ENCODE data around the gene SERTAD3. TPM values are rescaled to one million over a fixed set of nuclear protein-coding genes. Genes with fewer than 3 reads are reported as not detected.

SERTAD3 gene
- total and polyA plus RNA-seq, 4 donors = 28.9 to 37.5 (median 33.8) TPM

DNA sequence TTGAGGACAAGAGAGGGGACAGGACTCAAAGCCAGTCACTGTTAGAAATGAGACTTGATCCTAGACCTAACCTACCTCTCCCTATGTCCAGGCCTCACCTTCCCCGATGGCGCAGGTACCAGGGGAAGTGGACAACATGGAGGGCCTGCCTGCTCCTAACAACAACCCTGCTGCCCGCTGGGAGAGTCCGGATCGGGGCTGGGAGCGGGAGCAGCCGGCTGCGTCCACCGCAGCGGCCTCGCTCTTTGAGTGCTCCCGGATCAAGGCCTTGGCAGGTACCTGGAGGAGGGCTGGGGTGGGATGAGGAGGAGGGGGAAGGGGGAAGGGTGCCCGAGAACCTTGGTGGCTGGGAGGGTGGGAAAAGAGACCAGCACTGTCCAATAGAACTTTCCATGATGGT is 28.4 kb upstream of the SERTAD3 start:
- Histone ChIP-seq H3K27ac (ENCODE audit: low read depth in 1 of 2, low read length in 1 of 2) (no peak overlapping the region), H3K9ac (ENCODE audit: insufficient read depth in 1 of 2, low read length in 2 of 2) (no peak overlapping the region), H3K27me3 (ENCODE audit: control insufficient read depth in 3 of 3, insufficient read depth in 3 of 3, low read length in 2 of 3) (peaks cover 2 to 7% (median 7%) of the 10 kb centered on the region in 3 donors), H3K4me1 (ENCODE audit: control insufficient read depth in 5 of 5, insufficient read depth in 5 of 5, low read length in 5 of 5) (no peaks in the 10 kb centered on the region), H3K4me3 (no peak overlapping the region), H3K9me3 (ENCODE audit: control insufficient read depth in 4 of 4, insufficient read depth in 3 of 4, low read length in 3 of 4) (no peaks in the 10 kb centered on the region), H3K36me3 (ENCODE audit: control insufficient read depth in 4 of 4, insufficient read depth in 4 of 4, low read length in 4 of 4) (no peaks in the 10 kb centered on the region)
- WGBS, 2 donors = 93 to 94% methylated on average over 13 of the region's 13 CpGs
- DNase-seq = no peak
- no peak for ATAC-seq (ENCODE audit: insufficient read depth, low FRiP score)
- TF ChIP-seq, protein P1, sequence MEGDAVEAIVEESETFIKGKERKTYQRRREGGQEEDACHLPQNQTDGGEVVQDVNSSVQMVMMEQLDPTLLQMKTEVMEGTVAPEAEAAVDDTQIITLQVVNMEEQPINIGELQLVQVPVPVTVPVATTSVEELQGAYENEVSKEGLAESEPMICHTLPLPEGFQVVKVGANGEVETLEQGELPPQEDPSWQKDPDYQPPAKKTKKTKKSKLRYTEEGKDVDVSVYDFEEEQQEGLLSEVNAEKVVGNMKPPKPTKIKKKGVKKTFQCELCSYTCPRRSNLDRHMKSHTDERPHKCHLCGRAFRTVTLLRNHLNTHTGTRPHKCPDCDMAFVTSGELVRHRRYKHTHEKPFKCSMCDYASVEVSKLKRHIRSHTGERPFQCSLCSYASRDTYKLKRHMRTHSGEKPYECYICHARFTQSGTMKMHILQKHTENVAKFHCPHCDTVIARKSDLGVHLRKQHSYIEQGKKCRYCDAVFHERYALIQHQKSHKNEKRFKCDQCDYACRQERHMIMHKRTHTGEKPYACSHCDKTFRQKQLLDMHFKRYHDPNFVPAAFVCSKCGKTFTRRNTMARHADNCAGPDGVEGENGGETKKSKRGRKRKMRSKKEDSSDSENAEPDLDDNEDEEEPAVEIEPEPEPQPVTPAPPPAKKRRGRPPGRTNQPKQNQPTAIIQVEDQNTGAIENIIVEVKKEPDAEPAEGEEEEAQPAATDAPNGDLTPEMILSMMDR (IDR thresholded peaks at IDR 0.05; ENCODE audit: control extremely low read depth, extremely low read depth) = no peak

DNA sequence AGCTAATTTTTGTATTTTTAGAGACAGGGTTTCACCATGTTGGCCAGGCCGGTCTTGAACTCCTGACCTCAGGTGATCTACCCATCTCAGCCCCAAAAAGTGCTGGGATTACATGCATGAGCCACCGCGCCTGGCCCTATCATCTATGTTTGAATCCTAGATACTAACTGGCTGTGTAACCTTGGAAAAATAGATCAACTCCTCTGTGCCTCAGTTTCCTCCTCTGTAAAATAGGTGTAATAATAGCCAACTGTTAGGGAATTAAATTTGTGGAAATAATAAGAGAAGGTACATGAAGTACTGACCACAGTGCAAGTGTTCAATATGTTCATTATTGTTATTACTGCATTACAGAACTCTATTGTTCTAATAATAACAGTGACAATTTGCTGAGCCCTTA is 27.0 kb upstream of the SERTAD3 start:
- ATAC-seq (ENCODE audit: insufficient read depth, low FRiP score) (no peak), DNase-seq (no peak)
- Histone ChIP-seq H3K4me1 (ENCODE audit: control insufficient read depth in 5 of 5, insufficient read depth in 5 of 5, low read length in 5 of 5) (peaks cover 0 to 11% (median 6%) of the 10 kb centered on the region in 5 donors), H3K9ac (ENCODE audit: insufficient read depth in 1 of 2, low read length in 2 of 2) (no peak overlapping the region), H3K9me3 (ENCODE audit: control insufficient read depth in 4 of 4, insufficient read depth in 3 of 4, low read length in 3 of 4) (no peaks in the 10 kb centered on the region), H3K27ac (ENCODE audit: low read depth in 1 of 2, low read length in 1 of 2) (no peak overlapping the region), H3K27me3 (ENCODE audit: control insufficient read depth in 3 of 3, insufficient read depth in 3 of 3, low read length in 2 of 3) (peaks cover 4 to 18% (median 12%) of the 10 kb centered on the region in 3 donors), H3K36me3 (ENCODE audit: control insufficient read depth in 4 of 4, insufficient read depth in 4 of 4, low read length in 4 of 4) (no peaks in the 10 kb centered on the region), H3K4me3 (no peak overlapping the region)
- 96 to 98% methylated on average over 3 of the region's 3 CpGs for WGBS, 2 donors
- TF ChIP-seq, protein P1 (IDR thresholded peaks at IDR 0.05; ENCODE audit: control extremely low read depth, extremely low read depth) = no peak

DNA sequence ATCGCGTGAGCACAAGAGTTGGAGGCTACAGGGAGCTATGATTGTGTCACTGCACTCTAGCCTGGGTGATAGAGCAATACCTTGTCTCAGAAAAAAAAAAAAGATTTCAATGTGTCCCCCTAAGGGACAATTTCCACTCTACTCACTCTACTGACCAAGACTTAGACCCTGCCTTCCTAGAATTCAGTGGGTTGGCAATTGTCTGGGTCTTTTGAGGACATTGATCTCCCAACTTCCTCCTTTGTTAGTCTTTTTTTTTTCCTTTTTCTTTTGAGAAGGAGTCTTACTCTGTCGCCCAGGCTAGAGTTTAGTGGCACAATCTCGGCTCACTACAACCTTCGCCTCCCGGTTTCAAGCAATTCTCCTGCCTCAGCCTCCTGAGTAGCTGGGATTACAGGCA is 24.9 kb upstream of the SERTAD3 start:
- 88 to 91% methylated on average over 6 of the region's 6 CpGs for WGBS, 2 donors
- Histone ChIP-seq H3K4me3 (no peak overlapping the region), H3K9me3 (ENCODE audit: control insufficient read depth in 4 of 4, insufficient read depth in 3 of 4, low read length in 3 of 4) (no peaks in the 10 kb centered on the region), H3K4me1 (ENCODE audit: control insufficient read depth in 5 of 5, insufficient read depth in 5 of 5, low read length in 5 of 5) (peaks cover 5 to 19% (median 13%) of the 10 kb centered on the region in 5 donors), H3K9ac (ENCODE audit: insufficient read depth in 1 of 2, low read length in 2 of 2) (no peak overlapping the region), H3K27me3 (ENCODE audit: control insufficient read depth in 3 of 3, insufficient read depth in 3 of 3, low read length in 2 of 3) (peaks cover 4 to 19% (median 12%) of the 10 kb centered on the region in 3 donors), H3K27ac (ENCODE audit: low read depth in 1 of 2, low read length in 1 of 2) (no peak overlapping the region), H3K36me3 (ENCODE audit: control insufficient read depth in 4 of 4, insufficient read depth in 4 of 4, low read length in 4 of 4) (no peaks in the 10 kb centered on the region)
- TF ChIP-seq, protein P1 (IDR thresholded peaks at IDR 0.05; ENCODE audit: control extremely low read depth, extremely low read depth) = no peak
- DNase-seq = no peak
- no peak for ATAC-seq (ENCODE audit: insufficient read depth, low FRiP score)

All from lung (tissue), 12 donors.